K562 (cell line): ENCODE data around the gene PCNX2. TPM values are rescaled to one million over a fixed set of nuclear protein-coding genes. Genes with fewer than 3 reads are reported as not detected.

ENCODE experiments used
- ATF4 ChIP-seq: fragments of 450-650 bp; formaldehyde crosslinking; IDR thresholded peaks from 2 replicates; pipeline ENCODE4 v1.4.0; 2022; ENCODE audit warnings: mild to moderate bottlenecking, moderate library complexity
- BCL6 ChIP-seq: fragments of 250-450 bp; sonication (Bioruptor Pico); IDR thresholded peaks from 2 replicates; pipeline ENCODE4 v1.4.0; 2020
- BRD4 ChIP-seq: fragments of 200-600 bp; sonication (generic); IDR thresholded peaks from 2 replicates; pipeline ENCODE4 v1.6.1; 2017; ENCODE audit warnings: inconsistent platforms
- CEBPB ChIP-seq: fragments of 450-650 bp; IDR thresholded peaks from 2 replicates; pipeline ENCODE4 v1.6.1; 2016; ENCODE audit warnings: missing genetic modification characterization, missing compliant biosample characterization
- CUX1 ChIP-seq: fragments of 200-800 bp; sonication (Bioruptor generic); IDR thresholded peaks from 2 replicates; pipeline ENCODE4 v1.6.1; 2016; ENCODE audit warnings: missing genetic modification characterization, missing compliant biosample characterization
- DEAF1 ChIP-seq: fragments of 450-650 bp; formaldehyde crosslinking; IDR thresholded peaks from 2 replicates; pipeline ENCODE4 v1.4.0; 2020; ENCODE audit warnings: mild to moderate bottlenecking, moderate library complexity
- ERF ChIP-seq: fragments of 450-650 bp; formaldehyde crosslinking; IDR thresholded peaks from 2 replicates; pipeline ENCODE4 v1.4.0; 2020; ENCODE audit warnings: mild to moderate bottlenecking, mixed read lengths
- FOSL1 ChIP-seq: fragments of 200-800 bp; sonication (Bioruptor generic); conservative IDR thresholded peaks from 2 replicates; pipeline ENCODE4 v1.6.1; 2016; ENCODE audit warnings: missing genetic modification characterization, missing compliant biosample characterization
- GATA2 ChIP-seq: sonication (generic); formaldehyde crosslinking; IDR thresholded peaks from 2 replicates; pipeline ENCODE4 v1.4.0; 2020; ENCODE audit warnings: mild to moderate bottlenecking, missing genetic modification reagents
- IRF1 ChIP-seq: sonication (generic); formaldehyde crosslinking; IDR thresholded peaks from 2 replicates; pipeline ENCODE4 v1.8.0; 2022; ENCODE audit warnings: missing genetic modification reagents, mild to moderate bottlenecking, borderline replicate concordance
- MIER1 ChIP-seq: fragments of 450-650 bp; IDR thresholded peaks from 2 replicates; pipeline ENCODE4 v1.6.1; 2016; ENCODE audit warnings: antibody characterized with exemption, mild to moderate bottlenecking, low read depth
- NFIX ChIP-seq: fragments of 250-450 bp; sonication (Bioruptor Pico); IDR thresholded peaks from 2 replicates; pipeline ENCODE4 v1.4.0; 2020; ENCODE audit warnings: low read depth, mild to moderate bottlenecking, moderate library complexity
- POLR2AphosphoS2 ChIP-seq: IDR thresholded peaks from 2 replicates; pipeline ENCODE4 v1.6.1; 2012; ENCODE audit warnings: low read length, improper control_type of control experiment
- POLR3G ChIP-seq: IDR thresholded peaks from 2 replicates; pipeline ENCODE4 v1.6.1; 2011; ENCODE audit not compliant: insufficient read length, insufficient replicate concordance; ENCODE audit errors: extremely low read depth
- SMARCA4 ChIP-seq: fragments of 450-650 bp; IDR thresholded peaks from 2 replicates; pipeline ENCODE4 v1.6.1; 2016
- TEAD4 ChIP-seq, 2 experiments: sonication (generic) in 1 of 2; formaldehyde crosslinking in 1 of 2; IDR thresholded peaks; 2 replicates each; pipeline versions ENCODE4 v1.6.1 to v1.8.0; 2012 to 2022; ENCODE audit warnings: borderline replicate concordance in 1 of 2, inconsistent platforms in 1 of 2, low read length in 1 of 2, mild to moderate bottlenecking in 1 of 2, missing genetic modification reagents in 1 of 2
- TFAM ChIP-seq: fragments of 250-450 bp; sonication (Bioruptor Pico); conservative IDR thresholded peaks from 2 replicates; pipeline ENCODE4 v1.5.0; 2021; ENCODE audit warnings: mild to moderate bottlenecking, moderate library complexity
- ZFPM2 ChIP-seq: fragments of 250-450 bp; sonication (Bioruptor Pico); IDR thresholded peaks from 2 replicates; pipeline ENCODE4 v1.5.1; 2022; ENCODE audit warnings: mild to moderate bottlenecking
- ZNF224 ChIP-seq: sonication (generic); formaldehyde crosslinking; IDR thresholded peaks from 2 replicates; pipeline ENCODE4 v1.8.0; 2022; ENCODE audit warnings: mild to moderate bottlenecking, missing genetic modification reagents
- ZNF699 ChIP-seq: fragments of 250-450 bp; sonication (Bioruptor Pico); IDR thresholded peaks from 2 replicates; pipeline ENCODE4 v1.8.0; 2021; ENCODE audit warnings: mild to moderate bottlenecking, moderate library complexity; ENCODE audit not compliant: insufficient replicate concordance
- ZNF75A ChIP-seq: fragments of 450-650 bp; formaldehyde crosslinking; IDR thresholded peaks from 2 replicates; pipeline ENCODE4 v1.4.0; 2020; ENCODE audit warnings: mild to moderate bottlenecking
- polyA plus RNA-seq, 8 experiments: library from polyadenylated mRNA; depleted of rRNA in 4 of 8; stranded (reverse) in 5 of 8; unstranded in 3 of 8; fragments of >200 nt; fragmentation: Nextera tagmentation in 2 of 8; fragmentation: Illumina TruSeq in 1 of 8; extraction: Ambion mirVana in 2 of 8; extraction: Trizol in 1 of 8; gene quantifications; 2 replicates each; pipeline versions ENCODE4 v1.2.1 to v1.2.3, GENCODE V29; 2011 to 2014; ENCODE audit warnings: inconsistent platforms in 1 of 8, missing spikeins in 1 of 8
- total RNA-seq, 7 experiments: library from RNA; depleted of rRNA in 6 of 7; stranded (reverse); fragments of >200 nt in 6 of 7; fragmentation: Illumina TruSeq in 2 of 7; extraction: Trizol in 2 of 7; gene quantifications; 2 replicates each; pipeline versions ENCODE4 v1.2.1 to v1.2.3, GENCODE V29; 2011 to 2021; ENCODE audit warnings: low replicate concordance in 1 of 7

The PCNX2 gene
- total and polyA plus RNA-seq, 9 of the 15 experiments (the other 6 are each of a cell fraction or from before 2014, with no cell fraction given), result 0.07 to 0.33 TPM; not detected in 7

- no peak for TF ChIP-seq POLR3G
- TF ChIP-seq ZNF224 (CRISPR knock-in tag), result no peak
- TF ChIP-seq ZNF699 (CRISPR knock-in tag), result no peak
- peak; percentile 94 for TF ChIP-seq CEBPB
- TF ChIP-seq IRF1, result no peak
- TF ChIP-seq FOSL1 (tag), result peak; percentile 49
- TF ChIP-seq MIER1, result no peak
- peak; percentile 22; the same call in 1 of the 2 replicates for TF ChIP-seq ZNF75A (CRISPR knock-in tag)
- TF ChIP-seq CUX1 (CRISPR knock-in tag), result no peak
- no peak for TF ChIP-seq ZFPM2 (CRISPR knock-in tag)
- no peak for TF ChIP-seq DEAF1
- no peak for TF ChIP-seq ERF (CRISPR knock-in tag)
- TF ChIP-seq BCL6 (CRISPR knock-in tag), result 0 out of 2 replicates have a peak, but pooled peaks have one; percentile 14
- TF ChIP-seq TFAM (CRISPR knock-in tag), result no peak
- TF ChIP-seq SMARCA4, result peak; percentile 58; the same call in 1 of the 2 replicates
- TF ChIP-seq POLR2AphosphoS2, result no peak
- no peak for TF ChIP-seq GATA2 (CRISPR knock-in tag)
- peak; percentile 81 for TF ChIP-seq ATF4 (CRISPR knock-in tag)
- TF ChIP-seq NFIX (CRISPR knock-in tag), result no peak
- no peak for TF ChIP-seq BRD4
- peak; percentile 77 for TF ChIP-seq TEAD4 (IDR thresholded peaks at IDR 0.05; ENCODE audit: low read length)
- no peak for TF ChIP-seq TEAD4 (CRISPR knock-in tag; IDR thresholded peaks at IDR 0.05; ENCODE audit: borderline replicate concordance)
Observed at GRCh38 chr1:232937741-232938375, 357.7 kb downstream of the PCNX2 start (continued).
